Panc1 (cell line): ENCODE measurements around the gene ARSG.

Source experiments
- TCF7L2 ChIP-seq: IDR thresholded peaks from 2 replicates; pipeline ENCODE4 v1.6.1; 2011; ENCODE audit warnings: mild to moderate bottlenecking, low read depth, low read length, inconsistent platforms
- TF ChIP-seq, protein P1 (sequence below): fragments of 450-650 bp; IDR thresholded peaks from 2 replicates; pipeline ENCODE4 v1.5.1; 2017; ENCODE audit warnings: mild to moderate bottlenecking

DNA sequence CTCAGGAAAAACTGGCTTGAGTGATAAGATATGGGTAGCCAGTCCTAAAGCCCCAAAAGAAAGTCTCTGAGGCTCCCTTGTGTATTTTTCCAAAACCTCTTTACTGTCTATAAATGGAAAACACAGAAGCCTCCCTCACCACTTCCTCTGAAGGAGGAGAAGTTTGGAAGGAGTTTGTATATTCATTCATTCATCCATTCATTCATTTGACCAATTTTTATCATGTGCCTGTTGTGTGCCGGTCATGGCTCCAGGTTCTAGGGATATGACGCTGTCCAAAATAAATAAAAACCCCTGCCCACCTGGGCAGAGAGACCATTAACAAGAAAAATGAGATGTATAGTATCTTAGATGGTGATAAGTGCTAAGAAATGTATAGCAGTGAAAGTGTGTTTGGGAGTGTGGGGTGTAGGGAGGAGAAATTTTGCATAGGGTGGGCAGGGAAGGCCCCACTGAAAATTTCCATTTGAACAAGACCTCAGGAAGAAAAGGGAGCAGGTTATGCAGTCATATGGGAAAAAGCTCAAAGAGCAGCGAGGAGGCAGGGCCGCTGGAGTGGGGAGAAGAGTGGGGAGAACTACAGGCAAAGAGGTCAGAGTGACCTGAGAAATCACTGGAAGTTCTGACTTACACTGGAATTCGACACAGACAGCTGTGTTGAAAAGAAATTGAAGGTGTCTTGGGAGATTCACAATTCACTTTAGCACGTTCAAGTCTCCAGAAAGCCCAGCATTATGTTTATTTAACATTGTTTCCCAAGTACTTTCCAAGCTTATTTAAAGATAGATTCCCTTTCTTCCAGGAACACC is 172.1 kb downstream of the ARSG start:
- no peak for TF ChIP-seq TCF7L2
- TF ChIP-seq, protein P1, sequence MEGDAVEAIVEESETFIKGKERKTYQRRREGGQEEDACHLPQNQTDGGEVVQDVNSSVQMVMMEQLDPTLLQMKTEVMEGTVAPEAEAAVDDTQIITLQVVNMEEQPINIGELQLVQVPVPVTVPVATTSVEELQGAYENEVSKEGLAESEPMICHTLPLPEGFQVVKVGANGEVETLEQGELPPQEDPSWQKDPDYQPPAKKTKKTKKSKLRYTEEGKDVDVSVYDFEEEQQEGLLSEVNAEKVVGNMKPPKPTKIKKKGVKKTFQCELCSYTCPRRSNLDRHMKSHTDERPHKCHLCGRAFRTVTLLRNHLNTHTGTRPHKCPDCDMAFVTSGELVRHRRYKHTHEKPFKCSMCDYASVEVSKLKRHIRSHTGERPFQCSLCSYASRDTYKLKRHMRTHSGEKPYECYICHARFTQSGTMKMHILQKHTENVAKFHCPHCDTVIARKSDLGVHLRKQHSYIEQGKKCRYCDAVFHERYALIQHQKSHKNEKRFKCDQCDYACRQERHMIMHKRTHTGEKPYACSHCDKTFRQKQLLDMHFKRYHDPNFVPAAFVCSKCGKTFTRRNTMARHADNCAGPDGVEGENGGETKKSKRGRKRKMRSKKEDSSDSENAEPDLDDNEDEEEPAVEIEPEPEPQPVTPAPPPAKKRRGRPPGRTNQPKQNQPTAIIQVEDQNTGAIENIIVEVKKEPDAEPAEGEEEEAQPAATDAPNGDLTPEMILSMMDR = peak; percentile 40
